Tibial nerve (tissue), 4 donors: Measurements from ENCODE around the gene ST8SIA1. TPM values are rescaled to one million over a fixed set of nuclear protein-coding genes. Genes with fewer than 3 reads are reported as not detected.

Experiments used
- DNase-seq, 2 donors: peaks; one replicate each; pipeline ENCODE4 v3.0.0-alpha.2; 2019; ENCODE audit warnings: low spot score in 2 of 2
- H3K27ac ChIP-seq, 4 donors: fragments of 200-600 bp; sonication (generic) in 3 of 4; one replicate each; pipeline ENCODE4 v1.5.1; 2017 to 2019; ENCODE audit warnings: mild to moderate bottlenecking in 1 of 4
- H3K27me3 ChIP-seq, 2 donors: fragments of 200-600 bp; sonication (generic) in 1 of 2; one replicate each; pipeline versions ENCODE4 v1.5.1 to v1.6.0; 2017 to 2019
- H3K36me3 ChIP-seq, 3 donors: fragments of 200-600 bp; sonication (generic); one replicate each; pipeline ENCODE4 v1.5.1; 2018 to 2019
- H3K4me1 ChIP-seq, 4 donors: fragments of 200-600 bp; sonication (generic) in 3 of 4; one replicate each; pipeline ENCODE4 v1.5.1; 2017 to 2019
- H3K4me3 ChIP-seq, 4 donors: fragments of 200-600 bp; sonication (generic) in 3 of 4; one replicate each; pipeline ENCODE4 v1.5.1; 2017 to 2019; ENCODE audit warnings: mild to moderate bottlenecking in 1 of 4, moderate library complexity in 1 of 4
- H3K9me3 ChIP-seq, 4 donors: fragments of 200-600 bp; sonication (generic) in 3 of 4; one replicate each; pipeline ENCODE4 v1.5.1; 2017 to 2019
- CTCF ChIP-seq, 5 experiments: fragments of 200-600 bp in 3 of 5; fragments of 450-650 bp in 2 of 5; sonication (generic) in 3 of 5; IDR thresholded peaks; one replicate each; pipeline ENCODE4 v1.5.1; 2016 to 2019; ENCODE audit warnings: antibody characterized with exemption in 5 of 5, mild to moderate bottlenecking in 3 of 5, moderate library complexity in 2 of 5
- EP300 ChIP-seq, 2 donors: sonication (generic); formaldehyde crosslinking; IDR thresholded peaks; one replicate each; pipeline ENCODE4 v1.6.1; 2017; ENCODE audit warnings: antibody characterized with exemption in 2 of 2, mild to moderate bottlenecking in 1 of 2
- POLR2A ChIP-seq, 2 donors: fragments of 450-650 bp; IDR thresholded peaks; one replicate each; pipeline ENCODE4 v1.6.1; 2017; ENCODE audit warnings: antibody characterized with exemption in 2 of 2, mild to moderate bottlenecking in 2 of 2, moderate library complexity in 2 of 2
- WGBS, 2 donors: methylation state at CpG; one replicate each; pipeline ENCODE4 v1.1.5; 2018; 5-methylcytosine and 5-hydroxymethylcytosine counted together
- total RNA-seq, 4 donors: library from RNA; depleted of rRNA; stranded (reverse); fragments of >200 nt; gene quantifications; one replicate each; pipeline ENCODE4 v1.1.0, GENCODE V29; 2016

The ST8SIA1 gene
- total RNA-seq, 4 donors from 2014 or later: 0.63 to 5.1 (median 2.0) TPM

GRCh38 chr12:22276867-22277266 is 57.6 kb downstream of the ST8SIA1 start:
- Histone ChIP-seq H3K9me3 (no peaks in the 10 kb centered on the region), H3K27me3 (no peaks in the 10 kb centered on the region), H3K27ac (peak overlapping the region in 1 of 4 donors; percentile 91), H3K36me3 (no peaks in the 10 kb centered on the region), H3K4me1 (peaks cover 0 to 25% (median 6%) of the 10 kb centered on the region in 4 donors), H3K4me3 (no peak overlapping the region)
- TF ChIP-seq EP300 (IDR thresholded peaks at IDR 0.05) (no peak), CTCF (IDR thresholded peaks at IDR 0.05) (no peak), POLR2A (IDR thresholded peaks at IDR 0.05) (no peak)
- WGBS, 2 donors: 83 to 89% methylated on average over 3 of the region's 3 CpGs
- no peak for DNase-seq

- Histone ChIP-seq H3K4me1 (peaks cover 0 to 30% (median 6%) of the 10 kb centered on the region in 4 donors), H3K4me3 (no peak overlapping the region), H3K9me3 (no peaks in the 10 kb centered on the region), H3K27ac (peak overlapping the region in 3 of 4 donors; percentile 70 to 91 (median 82)), H3K27me3 (no peaks in the 10 kb centered on the region), H3K36me3 (no peaks in the 10 kb centered on the region)
- no peak for DNase-seq
- TF ChIP-seq CTCF (IDR thresholded peaks at IDR 0.05) (no peak), POLR2A (IDR thresholded peaks at IDR 0.05) (no peak), EP300 (IDR thresholded peaks at IDR 0.05) (no peak)
- WGBS, 2 donors: 64 to 77% methylated on average over 5 of the region's 5 CpGs
Measured at GRCh38 chr12:22276313-22276712, 58.2 kb downstream of the ST8SIA1 start.

- WGBS, 2 donors: 42 to 61% methylated on average over 2 of the region's 2 CpGs
- peak in 1 of 2 donors; percentile 82 for TF ChIP-seq EP300 (IDR thresholded peaks at IDR 0.05)
- TF ChIP-seq POLR2A (IDR thresholded peaks at IDR 0.05): no peak
- peak; percentile 74 to 86 for DNase-seq
- Histone ChIP-seq H3K27me3 (no peaks in the 10 kb centered on the region), H3K27ac (peak overlapping the region in 3 of 4 donors; percentile 70 to 91 (median 82)), H3K36me3 (no peaks in the 10 kb centered on the region), H3K4me1 (peaks cover 0 to 35% (median 6%) of the 10 kb centered on the region in 4 donors), H3K4me3 (no peak overlapping the region), H3K9me3 (no peaks in the 10 kb centered on the region)
Measured at GRCh38 chr12:22275843-22276242, 58.7 kb downstream of the ST8SIA1 start.

GRCh38 chr12:22272335-22273151 is 62.0 kb downstream of the ST8SIA1 start:
- 63 to 74% methylated on average over 11 of the region's 11 CpGs for WGBS, 2 donors
- TF ChIP-seq EP300 (IDR thresholded peaks at IDR 0.05) (no peak), POLR2A (IDR thresholded peaks at IDR 0.05) (no peak), CTCF (IDR thresholded peaks at IDR 0.05) (no peak)
- H3K4me3 ChIP-seq: no peak overlapping the region
- peak overlapping the region in 1 of 4 donors; percentile 3 for H3K27ac ChIP-seq
- no peaks in the 10 kb centered on the region for H3K36me3 ChIP-seq
- DNase-seq: no peak
- H3K27me3 ChIP-seq: no peaks in the 10 kb centered on the region
- H3K9me3 ChIP-seq: no peaks in the 10 kb centered on the region
- peaks cover 0 to 42% (median 6%) of the 10 kb centered on the region in 4 donors for H3K4me1 ChIP-seq

- Histone ChIP-seq H3K36me3 (no peaks in the 10 kb centered on the region), H3K4me3 (no peak overlapping the region), H3K4me1 (peaks cover 0 to 35% (median 3%) of the 10 kb centered on the region in 4 donors), H3K9me3 (no peaks in the 10 kb centered on the region), H3K27ac (no peak overlapping the region), H3K27me3 (no peaks in the 10 kb centered on the region)
- no peak for DNase-seq
- TF ChIP-seq POLR2A (IDR thresholded peaks at IDR 0.05) (no peak), EP300 (IDR thresholded peaks at IDR 0.05) (peak in 1 of 2 donors; percentile 20)
- WGBS, 2 donors: 51 to 78% methylated on average over 2 of the region's 2 CpGs
Measured at GRCh38 chr12:22271023-22271422, 63.5 kb downstream of the ST8SIA1 start.

GRCh38 chr12:22268973-22269372 is 65.5 kb downstream of the ST8SIA1 start:
- Histone ChIP-seq H3K27me3 (no peaks in the 10 kb centered on the region), H3K9me3 (no peaks in the 10 kb centered on the region), H3K4me3 (no peak overlapping the region), H3K27ac (no peak overlapping the region), H3K4me1 (peaks cover 0 to 26% (median 0%) of the 10 kb centered on the region in 4 donors), H3K36me3 (no peaks in the 10 kb centered on the region)
- TF ChIP-seq EP300 (IDR thresholded peaks at IDR 0.05): no peak
- TF ChIP-seq CTCF (IDR thresholded peaks at IDR 0.05): no peak
- TF ChIP-seq POLR2A (IDR thresholded peaks at IDR 0.05): no peak
- DNase-seq: no peak
